Measurements from ENCODE around the gene PDGFA.
A peak's percentile ranks its signal among the peaks of the same experiment; 100 is the strongest.

The PDGFA gene

GRCh38 chr7:520503-521161 is 986 bp upstream of the PDGFA start:
- H3K4me3 ChIP-seq (ENCODE audit: control insufficient read depth, low read depth, low read length): peak overlapping the region; percentile 39
- TF ChIP-seq CTCF (IDR thresholded peaks at IDR 0.05; ENCODE audit: control insufficient read depth, insufficient read depth, low read depth, low read length, missing control alignments): peak; percentile 7
- DNase-seq (ENCODE audit: low read depth): no peak

- TF ChIP-seq CTCF (IDR thresholded peaks at IDR 0.05; ENCODE audit: control insufficient read depth, insufficient read depth, low read depth, low read length, missing control alignments): peak; percentile 3
- DNase-seq (ENCODE audit: low read depth): peak; percentile 47
- peak overlapping the region; percentile 73 for H3K4me3 ChIP-seq (ENCODE audit: control insufficient read depth, low read depth, low read length)
Observed at GRCh38 chr7:518630-519483, 789 bp downstream of the PDGFA start.

GRCh38 chr7:517774-518629 is 1.6 kb downstream of the PDGFA start:
- peak overlapping the region; percentile 73 for H3K4me3 ChIP-seq (ENCODE audit: control insufficient read depth, low read depth, low read length)
- DNase-seq (ENCODE audit: low read depth): no peak
- no peak for TF ChIP-seq CTCF (IDR thresholded peaks at IDR 0.05; ENCODE audit: control insufficient read depth, insufficient read depth, low read depth, low read length, missing control alignments)

GRCh38 chr7:516606-517456 is 2.8 kb downstream of the PDGFA start:
- no peak for TF ChIP-seq CTCF (IDR thresholded peaks at IDR 0.05; ENCODE audit: control insufficient read depth, insufficient read depth, low read depth, low read length, missing control alignments)
- DNase-seq (ENCODE audit: low read depth): peak; percentile 46
- H3K4me3 ChIP-seq (ENCODE audit: control insufficient read depth, low read depth, low read length): peak overlapping the region; percentile 73

GRCh38 chr7:516216-516605 is 3.4 kb downstream of the PDGFA start:
- no peak for DNase-seq (ENCODE audit: low read depth)
- peak overlapping the region; percentile 73 for H3K4me3 ChIP-seq (ENCODE audit: control insufficient read depth, low read depth, low read length)
- no peak for TF ChIP-seq CTCF (IDR thresholded peaks at IDR 0.05; ENCODE audit: control insufficient read depth, insufficient read depth, low read depth, low read length, missing control alignments)

Measured in AG09309 (cell line).